GM12891 (cell line): ENCODE measurements around the gene PCED1B.

Experiments used
- POLR2A ChIP-seq: IDR thresholded peaks from 2 replicates; pipeline ENCODE4 v1.6.1; 2011; ENCODE audit warnings: low read depth, low read length, control low read depth
- POLR2AphosphoS5 ChIP-seq: IDR thresholded peaks from 2 replicates; pipeline ENCODE4 v1.6.1; 2011; ENCODE audit warnings: low read depth, low read length, control low read depth
- SPI1 ChIP-seq: IDR thresholded peaks from 2 replicates; pipeline ENCODE4 v1.6.1; 2011; ENCODE audit warnings: low read depth, low read length, control low read depth

DNA sequence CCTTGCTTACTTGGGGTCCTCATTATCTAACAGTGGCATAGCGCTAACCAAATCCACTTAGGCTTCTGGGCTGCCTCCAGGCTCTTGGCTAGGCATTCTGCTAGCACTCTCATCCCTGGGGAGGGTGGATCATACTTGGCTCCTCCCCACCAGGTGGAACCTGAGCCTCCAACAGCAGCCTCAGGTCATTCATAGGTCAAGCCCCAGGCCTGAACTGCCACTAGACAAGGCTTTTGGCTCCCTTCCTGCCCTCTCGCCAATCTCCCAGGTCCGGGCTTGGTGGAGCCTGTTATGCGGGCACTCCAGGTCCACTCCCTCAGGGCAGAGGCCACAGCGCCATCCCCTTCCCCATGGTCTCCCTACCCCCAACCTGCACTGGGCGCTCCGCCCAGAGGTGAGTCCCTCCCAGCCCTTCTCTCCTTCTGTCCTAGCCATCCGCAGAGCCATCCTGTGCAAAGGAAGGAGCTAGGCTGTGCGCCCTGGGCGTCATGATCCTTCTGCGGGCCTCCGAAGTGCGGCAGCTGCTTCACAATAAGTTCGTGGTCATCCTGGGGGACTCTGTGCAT, 155.2 kb downstream of the PCED1B start:
- TF ChIP-seq POLR2A: no peak
- TF ChIP-seq POLR2AphosphoS5: no peak
- no peak for TF ChIP-seq SPI1
